AG09319 (cell line): Measurements from ENCODE around the gene DNAJB14.
"Not testable (repeated sequence)": the region's sequence is repeated elsewhere in the genome, so short reads cannot be mapped to it uniquely, and the experiment has no call there.

ENCODE experiments used
- DNase-seq: peaks from one replicate; pipeline ENCODE4 v3.0.0-alpha.2; 2010; ENCODE audit warnings: low read depth; ENCODE audit errors: extremely low read depth
- CTCF ChIP-seq: IDR thresholded peaks from 2 replicates; pipeline ENCODE4 v1.5.1; 2011; ENCODE audit warnings: low read depth, mild to moderate bottlenecking, inconsistent platforms, low read length, moderate library complexity

DNAJB14 gene

DNA sequence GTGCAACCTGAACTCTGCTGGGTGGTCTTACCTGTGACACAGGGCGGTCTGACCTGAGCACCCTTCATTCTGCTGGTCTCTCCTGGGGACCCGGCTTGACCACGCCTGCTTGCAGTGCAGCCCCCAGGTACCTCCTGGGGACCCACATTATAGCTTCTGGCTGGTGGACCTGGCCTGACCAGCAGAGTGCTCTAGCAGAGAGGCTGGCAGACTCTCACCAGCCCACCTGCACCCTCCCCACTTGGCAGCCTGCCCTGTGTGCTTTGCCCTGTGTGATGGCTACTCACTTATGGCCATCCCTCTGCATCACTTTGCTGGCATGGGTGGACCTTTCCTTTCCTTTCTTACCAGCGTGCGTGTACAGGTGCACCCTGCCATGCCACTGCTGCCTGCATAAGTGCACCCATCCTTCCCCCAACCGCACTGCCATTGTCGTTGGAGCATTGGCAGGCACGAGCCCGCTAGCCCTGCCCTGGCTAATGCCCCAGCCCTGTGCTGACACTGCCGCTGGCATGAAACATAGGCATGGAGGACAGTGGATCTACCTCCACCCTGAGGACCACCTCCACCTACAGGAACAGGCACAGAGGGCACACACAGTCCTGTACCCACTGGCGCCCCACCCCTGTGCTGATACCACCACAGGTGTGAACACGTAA, 25.2 kb upstream of the DNAJB14 start:
- DNase-seq, result no peak
- no peak for TF ChIP-seq CTCF

GRCh38 chr4:99968330-99968729, 21.9 kb upstream of the DNAJB14 start:
- no peak for DNase-seq
- no peak for TF ChIP-seq CTCF

DNA sequence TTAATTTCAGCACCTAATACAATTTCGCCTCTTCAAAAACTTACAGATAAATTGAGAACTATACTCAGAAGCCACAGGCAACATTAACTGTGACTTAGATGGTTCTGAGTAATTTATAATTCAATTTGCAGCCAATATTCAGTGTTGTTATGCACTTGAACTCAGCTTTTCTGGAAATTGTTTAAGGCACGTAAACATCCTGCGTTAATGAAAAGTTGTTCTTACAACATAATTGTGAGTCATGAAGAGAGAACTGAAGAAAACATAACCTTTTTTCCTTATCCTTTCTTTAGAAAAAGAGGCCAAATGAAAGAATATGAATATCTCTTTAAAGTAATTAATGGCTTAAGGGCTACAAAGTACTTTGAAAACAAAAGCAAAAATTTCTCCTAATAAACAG, 20.3 kb upstream of the DNAJB14 start:
- no peak for TF ChIP-seq CTCF
- DNase-seq, result no peak

DNA sequence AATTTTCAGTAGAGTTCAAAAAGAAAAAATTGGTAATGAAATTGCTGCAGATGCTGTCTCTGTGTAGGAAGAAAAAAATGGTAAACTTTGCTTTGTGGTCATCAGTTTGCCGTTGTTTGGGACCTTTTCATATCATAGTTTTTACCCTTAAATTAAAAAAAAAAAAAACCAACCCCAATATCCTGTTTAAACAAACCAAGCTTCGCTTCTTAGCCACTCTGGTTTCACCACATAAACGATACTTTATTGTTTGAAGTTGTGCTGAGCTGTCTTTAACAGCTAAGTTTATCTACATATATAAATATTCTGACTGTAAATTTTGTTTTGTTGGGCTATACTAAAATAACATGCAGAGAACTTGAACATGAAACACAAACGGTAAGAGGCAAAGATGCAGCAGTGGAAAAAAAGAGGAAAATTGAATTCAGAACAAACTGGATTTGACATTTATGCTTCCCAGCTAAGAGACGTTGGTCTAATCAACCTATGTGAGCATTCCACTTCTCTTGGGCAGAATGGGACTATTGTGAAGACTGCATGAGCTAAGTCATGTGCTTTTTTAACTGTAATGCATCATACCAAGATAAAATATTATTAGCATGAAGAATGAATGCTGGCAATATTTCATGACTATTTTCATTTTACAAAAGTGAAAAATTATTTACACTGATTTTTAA, 19.4 kb upstream of the DNAJB14 start:
- DNase-seq, result no peak
- no peak for TF ChIP-seq CTCF

DNA sequence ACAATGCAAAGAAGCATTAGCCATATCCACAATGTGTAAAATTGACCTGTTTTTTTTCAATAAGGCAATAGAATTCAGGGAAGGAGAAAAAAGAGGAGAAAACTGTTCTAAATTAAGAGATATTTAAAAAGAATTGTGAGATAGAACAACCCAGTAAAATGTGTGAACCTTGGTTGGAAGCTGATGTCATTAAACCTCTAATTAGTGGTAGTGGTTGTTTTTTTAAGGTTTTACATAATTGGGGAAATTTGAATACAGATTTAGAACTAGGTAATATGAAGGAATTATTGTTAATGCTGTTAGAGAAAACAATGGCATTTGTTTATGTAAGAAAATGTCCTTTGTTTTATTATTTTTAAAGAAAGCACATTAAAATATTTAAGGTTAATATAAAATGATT, 18.8 kb upstream of the DNAJB14 start:
- no peak for TF ChIP-seq CTCF
- no peak for DNase-seq

- TF ChIP-seq CTCF, result no peak
- no peak for DNase-seq
These were observed 15.3 kb upstream of the DNAJB14 start for GRCh38 chr4:99961711-99962110.

DNA sequence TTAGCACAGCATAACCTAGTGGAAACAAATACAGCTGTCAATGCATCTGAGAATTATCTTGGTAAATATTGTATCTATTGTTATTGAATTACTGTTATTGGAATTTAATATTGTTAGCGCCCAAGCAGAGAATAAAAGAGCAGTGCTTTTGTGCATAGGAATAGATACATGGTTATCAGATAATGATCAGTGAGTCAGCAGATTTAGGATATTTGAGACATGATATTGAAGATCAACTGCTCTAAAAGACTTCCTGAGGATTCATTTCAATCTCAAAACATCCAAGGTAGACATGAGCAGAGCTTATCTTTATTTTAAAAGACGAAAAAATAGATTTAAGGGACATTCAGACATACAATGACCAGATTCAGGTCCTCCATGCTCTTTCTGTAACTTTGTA, 14.2 kb upstream of the DNAJB14 start:
- no peak for DNase-seq
- no peak for TF ChIP-seq CTCF

- DNase-seq, result not testable (repeated sequence)
These were observed 11.8 kb upstream of the DNAJB14 start for GRCh38 chr4:99958207-99958606.
